ENCODE data around the gene C16orf78.

C16orf78 gene

DNA sequence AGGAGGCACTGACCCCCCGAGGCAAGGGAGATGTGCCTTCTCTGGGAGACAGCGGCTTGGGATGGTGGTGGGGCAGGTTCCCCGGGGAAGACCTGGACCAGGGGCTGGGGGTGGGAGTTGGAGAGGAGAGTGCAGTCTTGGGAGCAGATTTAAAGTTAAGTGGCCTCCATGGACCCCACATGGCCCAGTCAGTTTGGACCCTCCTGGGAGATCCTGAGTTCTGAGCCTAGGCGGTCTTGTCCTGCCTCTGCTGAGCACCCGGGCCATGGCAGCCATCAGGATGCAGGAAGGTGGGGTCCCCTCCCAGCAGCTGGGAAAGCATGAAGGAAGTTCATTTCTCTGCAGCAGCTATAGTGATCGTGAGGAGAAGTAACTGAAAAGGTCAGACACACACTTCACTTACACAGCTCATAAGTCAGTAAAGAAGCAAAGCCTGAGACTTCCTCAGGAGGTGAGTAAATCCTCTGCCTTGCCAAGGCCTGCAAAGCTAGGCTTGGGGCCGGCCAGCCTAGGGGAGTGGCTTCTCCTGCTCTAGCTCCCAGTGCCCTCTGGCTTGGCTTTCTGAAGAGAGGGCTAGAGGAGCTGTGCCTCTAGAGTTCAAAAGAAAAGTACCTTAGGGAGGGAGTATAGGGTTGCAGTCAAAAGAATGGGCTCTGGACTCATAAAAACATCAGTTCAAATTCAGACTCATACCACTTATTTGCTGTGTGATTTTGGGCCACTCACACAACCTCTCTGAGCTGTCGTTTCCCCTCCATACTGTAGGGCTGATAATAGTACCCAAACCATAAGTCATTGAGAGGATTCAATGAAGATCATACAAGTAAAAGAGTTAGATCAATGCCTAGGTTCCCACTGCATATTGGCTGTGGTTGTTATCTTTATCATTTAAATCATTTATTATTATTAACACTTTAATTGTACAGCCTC is 31.0 kb upstream of the C16orf78 start:
- no peak overlapping the region for H3K4me3 ChIP-seq (ENCODE audit: low read length)
- DNase-seq (ENCODE audit: low read depth): no peak
- TF ChIP-seq, protein P1, sequence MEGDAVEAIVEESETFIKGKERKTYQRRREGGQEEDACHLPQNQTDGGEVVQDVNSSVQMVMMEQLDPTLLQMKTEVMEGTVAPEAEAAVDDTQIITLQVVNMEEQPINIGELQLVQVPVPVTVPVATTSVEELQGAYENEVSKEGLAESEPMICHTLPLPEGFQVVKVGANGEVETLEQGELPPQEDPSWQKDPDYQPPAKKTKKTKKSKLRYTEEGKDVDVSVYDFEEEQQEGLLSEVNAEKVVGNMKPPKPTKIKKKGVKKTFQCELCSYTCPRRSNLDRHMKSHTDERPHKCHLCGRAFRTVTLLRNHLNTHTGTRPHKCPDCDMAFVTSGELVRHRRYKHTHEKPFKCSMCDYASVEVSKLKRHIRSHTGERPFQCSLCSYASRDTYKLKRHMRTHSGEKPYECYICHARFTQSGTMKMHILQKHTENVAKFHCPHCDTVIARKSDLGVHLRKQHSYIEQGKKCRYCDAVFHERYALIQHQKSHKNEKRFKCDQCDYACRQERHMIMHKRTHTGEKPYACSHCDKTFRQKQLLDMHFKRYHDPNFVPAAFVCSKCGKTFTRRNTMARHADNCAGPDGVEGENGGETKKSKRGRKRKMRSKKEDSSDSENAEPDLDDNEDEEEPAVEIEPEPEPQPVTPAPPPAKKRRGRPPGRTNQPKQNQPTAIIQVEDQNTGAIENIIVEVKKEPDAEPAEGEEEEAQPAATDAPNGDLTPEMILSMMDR (IDR thresholded peaks at IDR 0.05; ENCODE audit: insufficient read depth, low read depth, low read length, missing control alignments): no peak

DNA sequence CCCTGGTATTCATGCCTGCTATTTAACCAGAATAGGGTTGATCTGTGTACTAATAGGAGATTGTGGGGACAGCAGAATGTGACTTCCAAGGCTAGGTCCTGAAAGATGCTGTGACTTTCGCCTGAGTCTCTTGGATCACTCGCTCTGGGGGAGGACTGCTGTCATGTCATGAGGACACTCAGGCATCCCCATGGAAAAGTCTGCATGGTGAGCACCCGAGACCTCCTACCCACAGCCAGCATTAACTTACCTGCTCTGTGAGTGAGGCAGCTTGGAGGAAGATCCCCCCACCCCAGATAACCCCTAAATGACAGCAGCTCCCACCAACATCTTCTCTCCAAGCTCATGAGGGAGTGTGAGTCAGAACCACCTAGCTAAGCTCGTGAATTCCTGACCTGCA is 30.3 kb upstream of the C16orf78 start:
- H3K4me3 ChIP-seq (ENCODE audit: low read length): no peak overlapping the region
- TF ChIP-seq, protein P1 (IDR thresholded peaks at IDR 0.05; ENCODE audit: insufficient read depth, low read depth, low read length, missing control alignments): no peak
- DNase-seq (ENCODE audit: low read depth): no peak

DNA sequence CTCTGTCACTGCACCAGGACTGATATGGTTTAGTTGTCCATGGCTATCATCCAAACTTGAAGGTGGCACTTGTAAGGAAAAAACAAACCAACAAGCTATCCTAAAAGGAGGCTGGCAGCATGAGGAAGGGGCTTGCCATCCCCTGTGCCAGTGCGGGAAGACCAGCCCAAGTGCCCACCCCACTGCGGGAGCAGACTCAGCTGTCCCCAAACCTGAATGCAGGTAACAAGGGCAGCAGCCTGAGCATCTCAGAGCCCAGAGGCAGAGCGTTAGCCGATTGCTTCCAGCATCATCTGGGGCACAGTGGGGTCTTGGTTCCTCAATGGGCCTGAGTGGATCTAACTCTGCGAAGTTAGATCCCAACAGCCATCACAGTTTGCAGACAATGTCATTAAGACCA is 29.2 kb upstream of the C16orf78 start:
- TF ChIP-seq, protein P1 (IDR thresholded peaks at IDR 0.05; ENCODE audit: insufficient read depth, low read depth, low read length, missing control alignments): no peak
- no peak overlapping the region for H3K4me3 ChIP-seq (ENCODE audit: low read length)
- DNase-seq (ENCODE audit: low read depth): no peak

DNA sequence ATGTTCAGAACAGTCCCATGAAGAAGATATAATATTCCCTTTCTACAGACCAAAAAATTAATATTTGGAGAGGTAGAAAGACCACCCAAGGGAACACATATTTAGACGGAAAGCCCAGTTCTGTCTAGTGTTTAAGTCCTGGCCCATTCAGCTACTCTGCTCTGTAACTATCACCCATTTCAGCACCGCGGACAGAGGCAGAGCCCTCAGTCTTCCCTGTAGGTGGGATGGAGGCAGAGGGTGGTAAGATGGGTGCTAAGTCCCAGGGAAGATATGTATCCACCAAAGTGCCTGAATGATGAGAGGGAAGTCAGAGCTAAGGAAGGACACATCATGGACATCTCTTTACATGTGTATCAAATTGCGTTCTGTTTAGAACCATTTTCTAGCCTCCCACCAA is 27.8 kb upstream of the C16orf78 start:
- no peak overlapping the region for H3K4me3 ChIP-seq (ENCODE audit: low read length)
- TF ChIP-seq, protein P1 (IDR thresholded peaks at IDR 0.05; ENCODE audit: insufficient read depth, low read depth, low read length, missing control alignments): no peak
- no peak for DNase-seq (ENCODE audit: low read depth)

DNA sequence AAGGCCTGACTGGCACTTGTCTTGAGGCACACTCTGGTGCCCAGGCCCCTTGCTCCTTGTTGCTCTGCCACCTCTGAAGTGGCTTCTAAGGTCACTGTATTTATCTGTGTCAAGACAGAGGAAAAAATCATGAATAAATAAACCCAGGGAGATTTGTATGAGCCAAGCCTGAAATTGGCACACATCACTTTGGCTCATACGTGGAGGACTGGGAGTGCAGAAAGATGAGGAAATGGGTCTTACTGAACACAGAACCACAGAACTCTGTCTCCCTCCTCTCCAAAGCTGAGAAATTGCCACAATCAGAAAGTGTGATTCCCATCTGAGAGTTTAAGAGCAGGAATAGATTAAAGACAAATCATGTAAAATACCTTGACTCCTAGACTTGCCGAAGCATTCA is 27.1 kb upstream of the C16orf78 start:
- no peak for DNase-seq (ENCODE audit: low read depth)
- no peak overlapping the region for H3K4me3 ChIP-seq (ENCODE audit: low read length)
- TF ChIP-seq, protein P1 (IDR thresholded peaks at IDR 0.05; ENCODE audit: insufficient read depth, low read depth, low read length, missing control alignments): no peak

DNA sequence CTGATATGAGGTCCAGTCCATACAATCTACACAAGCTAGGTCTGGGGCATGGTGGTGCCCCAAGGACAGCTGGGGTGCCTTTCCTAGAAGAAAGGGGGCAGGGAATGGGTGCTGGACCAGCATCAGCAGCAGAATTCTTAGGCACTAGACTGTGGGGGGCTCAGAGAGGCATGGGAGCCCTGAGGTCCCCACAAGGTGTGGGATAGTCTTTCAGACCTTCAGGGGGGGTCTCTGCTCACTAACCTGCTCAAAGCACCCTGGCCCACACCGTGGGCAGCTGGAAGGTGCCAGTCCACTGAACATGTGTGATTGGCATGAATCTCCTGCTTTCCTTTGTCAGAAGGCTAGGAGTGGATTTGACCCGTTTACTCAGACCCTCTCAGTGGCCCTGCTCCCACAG is 26.1 kb upstream of the C16orf78 start:
- no peak for DNase-seq (ENCODE audit: low read depth)
- no peak overlapping the region for H3K4me3 ChIP-seq (ENCODE audit: low read length)

More for the DNA sequence above, 26.1 kb upstream of the C16orf78 start:
- TF ChIP-seq, protein P1 (IDR thresholded peaks at IDR 0.05; ENCODE audit: insufficient read depth, low read depth, low read length, missing control alignments): no peak

Measured in epithelial cell of esophagus (primary cell).